A549 (cell line): ENCODE results near the gene FERMT3.

Experiments used
- CTCF ChIP-seq: fragments of >200 bp; sonication (Bioruptor Twin); formaldehyde crosslinking; IDR thresholded peaks from 3 replicates; pipeline ENCODE4 v1.5.1; 2016
- RAD21 ChIP-seq, 2 experiments: fragments of >200 bp in 1 of 2; sonication (Bioruptor Twin) in 1 of 2; formaldehyde crosslinking in 1 of 2; IDR thresholded peaks in 1 of 2; conservative IDR thresholded peaks in 1 of 2; 2 replicates in 1 of 2; 3 replicates in 1 of 2; pipeline ENCODE4 v1.6.1; 2012 to 2018; ENCODE audit warnings: inconsistent platforms in 1 of 2
- ZC3H11A ChIP-seq: fragments of 450-650 bp; IDR thresholded peaks from 2 replicates; pipeline ENCODE4 v1.6.1; 2014; ENCODE audit warnings: antibody characterized with exemption, mild to moderate bottlenecking

GRCh38 chr11:64204080-64204440 is 2.5 kb upstream of the FERMT3 start:
- TF ChIP-seq RAD21 (conservative IDR thresholded peaks at IDR 0.05 in 1 of 2, IDR thresholded peaks at IDR 0.05 in 1 of 2): no peak
- no peak for TF ChIP-seq CTCF
- no peak for TF ChIP-seq ZC3H11A
